ENCODE data around the gene DUSP1. TPM values are rescaled to one million over a fixed set of nuclear protein-coding genes. Genes with fewer than 3 reads are reported as not detected.

Gene DUSP1
- total and polyA plus RNA-seq, 2 of the 13 experiments (the other 11 are each of a cell fraction or from before 2014, with no cell fraction given) = 27.1 to 55.5 TPM

DNA sequence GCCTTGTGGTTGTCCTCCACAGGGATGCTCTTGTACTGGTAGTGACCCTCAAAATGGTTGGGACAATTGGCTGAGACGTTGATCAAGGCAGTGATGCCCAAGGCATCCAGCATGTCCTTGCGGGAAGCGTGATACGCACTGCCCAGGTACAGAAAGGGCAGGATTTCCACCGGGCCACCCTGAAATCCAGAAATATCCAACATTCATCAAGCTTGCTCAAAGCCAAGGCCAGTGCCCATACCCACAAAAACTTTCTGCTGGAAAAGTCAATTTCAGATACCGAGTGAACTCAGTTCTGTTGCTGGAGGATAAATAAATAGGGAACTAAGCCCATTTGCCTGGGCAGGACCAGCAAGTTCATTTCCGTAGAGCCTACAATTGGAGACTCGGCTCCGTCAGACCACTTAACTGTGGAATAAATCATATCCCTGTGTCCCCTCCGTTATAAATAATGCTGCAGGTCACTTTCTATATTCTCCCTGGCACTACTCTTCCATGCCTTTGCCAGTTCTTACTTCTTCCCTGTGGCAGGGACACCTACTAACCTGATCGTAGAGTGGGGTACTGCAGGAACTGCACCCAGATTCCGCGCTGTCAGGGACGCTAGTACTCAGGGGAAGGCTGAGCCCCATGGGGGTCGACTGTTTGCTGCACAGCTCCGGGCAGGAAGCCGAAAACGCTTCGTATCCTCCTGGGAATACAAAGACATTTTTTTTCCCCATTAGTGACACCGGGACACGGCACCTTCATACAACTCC, 1.2 kb downstream of the DUSP1 start (continued):
- TF ChIP-seq MED1 (CRISPR knock-in tag; IDR thresholded peaks at IDR 0.05) = peak; percentile 11; the same call in 1 of the 2 replicates
- no peak for TF ChIP-seq RARA (CRISPR knock-in tag; IDR thresholded peaks at IDR 0.05)
- peak; percentile 31; the same call in 1 of the 2 replicates for TF ChIP-seq POLR2AphosphoS5 (IDR thresholded peaks at IDR 0.05; ENCODE audit: low read depth, low read length)
- no peak for TF ChIP-seq ZFP37 (CRISPR knock-in tag; IDR thresholded peaks at IDR 0.05; ENCODE audit: borderline replicate concordance)
- TF ChIP-seq ESRRA (CRISPR knock-in tag; IDR thresholded peaks at IDR 0.05; ENCODE audit: low read depth) = no peak
- TF ChIP-seq ZNF709 (CRISPR knock-in tag; IDR thresholded peaks at IDR 0.05) = no peak
- TF ChIP-seq IKZF4 (CRISPR knock-in tag; IDR thresholded peaks at IDR 0.05; ENCODE audit: borderline replicate concordance, low read depth, not compliant biosample characterization) = no peak
- TF ChIP-seq, protein P1, sequence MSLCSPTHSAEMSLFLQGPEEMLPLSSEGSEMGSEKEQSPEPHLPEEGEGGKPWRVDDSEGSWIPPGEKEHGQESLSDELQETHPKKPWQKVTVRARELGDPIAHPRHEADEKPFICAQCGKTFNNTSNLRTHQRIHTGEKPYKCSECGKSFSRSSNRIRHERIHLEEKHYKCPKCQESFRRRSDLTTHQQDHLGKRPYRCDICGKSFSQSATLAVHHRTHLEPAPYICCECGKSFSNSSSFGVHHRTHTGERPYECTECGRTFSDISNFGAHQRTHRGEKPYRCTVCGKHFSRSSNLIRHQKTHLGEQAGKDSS (CRISPR knock-in tag; IDR thresholded peaks at IDR 0.05; ENCODE audit: borderline replicate concordance, low read depth) = 0 out of 2 replicates have a peak, but pooled peaks have one; percentile 8
- TF ChIP-seq PAF1 (CRISPR knock-in tag; IDR thresholded peaks at IDR 0.05) = no peak
- peak; percentile 33; the same call in 1 of the 2 replicates for TF ChIP-seq ZNF607 (CRISPR knock-in tag; IDR thresholded peaks at IDR 0.05; ENCODE audit: borderline replicate concordance)
- 0 out of 2 replicates have a peak, but pooled peaks have one; percentile 57 for TF ChIP-seq ZNF33B (CRISPR knock-in tag; IDR thresholded peaks at IDR 0.05)
- no peak for TF ChIP-seq ZHX2 (IDR thresholded peaks at IDR 0.05; ENCODE audit: low read depth)
- no peak for TF ChIP-seq ZHX2 (CRISPR knock-in tag; IDR thresholded peaks at IDR 0.05; ENCODE audit: borderline replicate concordance)
- no peak for TF ChIP-seq TOE1 (CRISPR knock-in tag; IDR thresholded peaks at IDR 0.05)
- no peak for TF ChIP-seq KDM3A (CRISPR knock-in tag; IDR thresholded peaks at IDR 0.05; ENCODE audit: low read depth)
- TF ChIP-seq HOXA9 (CRISPR knock-in tag; IDR thresholded peaks at IDR 0.05; ENCODE audit: borderline replicate concordance) = no peak
- TF ChIP-seq ZKSCAN1 (IDR thresholded peaks at IDR 0.05; ENCODE audit: low read length) = no peak
- no peak for TF ChIP-seq ZBTB37 (CRISPR knock-in tag; IDR thresholded peaks at IDR 0.05)
- TF ChIP-seq KLF16 (CRISPR knock-in tag; IDR thresholded peaks at IDR 0.05) = no peak
- TF ChIP-seq RBAK (CRISPR knock-in tag; IDR thresholded peaks at IDR 0.05) = no peak
- peak; percentile 53; the same call in 1 of the 2 replicates for TF ChIP-seq RBFOX2 (IDR thresholded peaks at IDR 0.05; ENCODE audit: low read depth, low read length)
- TF ChIP-seq TCF7 (IDR thresholded peaks at IDR 0.05; ENCODE audit: low read depth) = no peak
- no peak for TF ChIP-seq ZC3H4 (CRISPR knock-in tag; IDR thresholded peaks at IDR 0.05; ENCODE audit: borderline replicate concordance)
